GM19463 (cell line): Measurements from ENCODE around the gene IAH1.

Source experiments
- ATAC-seq: cut with Tn5 transposase; IDR thresholded peaks from one replicate; pipeline ENCODE4 v1.9.1; 2021; ENCODE audit warnings: mild to moderate bottlenecking, moderate library complexity; ENCODE audit not compliant: unreplicated experiment

Gene IAH1

GRCh38 chr2:9474361-9475057 lies at the start of gene IAH1:
IAH1 (plus strand) TSS chr2:9474551; CDS start chr2:9474567, 16 bp downstream.
- peak; percentile 75 for ATAC-seq

GRCh38 chr2:9428965-9429577 lies 45.3 kb upstream of the IAH1 start:
- no peak for ATAC-seq

DNA sequence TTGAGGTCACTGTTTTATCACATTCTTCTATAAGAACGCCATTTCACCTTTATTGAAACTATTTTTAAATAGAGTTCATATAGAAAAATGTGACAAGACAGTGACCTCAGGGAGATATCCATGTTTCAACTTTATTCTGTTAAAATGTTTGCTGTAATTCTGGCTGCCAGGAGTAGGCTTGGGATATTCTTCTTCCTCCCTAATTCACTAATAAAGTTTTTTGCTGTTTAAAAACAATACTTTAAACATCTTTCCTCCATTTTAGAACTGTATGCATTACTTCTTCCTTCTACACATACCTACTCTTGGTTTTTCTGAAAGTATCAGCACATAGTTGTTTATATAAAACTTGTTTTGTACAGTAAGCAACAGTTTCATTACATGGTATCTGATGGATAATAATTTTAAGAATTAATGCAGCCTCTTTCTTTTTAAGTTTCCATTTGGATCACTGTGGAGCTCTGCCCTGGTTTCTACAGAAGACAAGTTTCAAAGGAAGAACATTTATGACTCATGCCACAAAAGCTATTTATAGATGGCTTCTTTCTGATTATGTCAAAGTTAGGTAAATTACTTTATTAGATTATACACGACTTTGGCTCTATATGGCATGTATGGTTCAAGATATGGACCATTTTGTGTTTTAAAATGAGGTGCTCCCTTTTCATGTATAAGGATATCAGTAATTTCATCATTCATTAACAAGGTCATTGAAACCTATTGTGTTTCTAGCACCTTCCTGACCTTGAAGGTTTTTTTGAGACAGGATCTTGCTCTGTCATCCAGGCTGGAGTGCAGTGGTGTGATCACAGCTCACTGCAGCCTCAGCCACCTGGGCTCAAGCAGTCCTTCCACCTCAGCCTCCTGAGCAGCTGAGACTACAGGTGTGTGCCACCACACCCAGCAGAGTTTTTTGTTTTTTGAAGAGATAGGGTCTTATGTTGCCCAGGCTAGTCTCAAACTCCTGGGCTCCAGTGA lies 43.7 kb upstream of the IAH1 start:
- ATAC-seq, result no peak

DNA sequence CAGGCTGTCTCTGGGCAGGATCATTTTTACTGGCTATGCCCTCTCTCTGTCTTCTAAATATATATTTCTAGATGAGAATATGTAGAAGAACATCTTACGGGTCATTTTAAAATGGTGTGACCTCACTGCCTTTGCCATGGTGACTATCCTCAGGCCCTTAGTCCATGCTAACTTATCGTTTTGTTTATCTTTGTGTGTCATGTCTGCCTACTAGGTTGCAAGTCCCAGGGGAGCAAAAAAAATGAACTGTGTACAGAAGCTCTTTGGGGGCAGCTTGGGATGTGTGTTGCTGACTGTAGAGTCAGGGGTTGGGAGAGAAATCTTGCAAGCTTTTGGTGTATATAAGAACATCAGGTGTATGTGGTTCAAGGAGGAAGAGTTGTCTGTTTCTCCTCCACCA lies 39.9 kb upstream of the IAH1 start:
- ATAC-seq, result no peak

DNA sequence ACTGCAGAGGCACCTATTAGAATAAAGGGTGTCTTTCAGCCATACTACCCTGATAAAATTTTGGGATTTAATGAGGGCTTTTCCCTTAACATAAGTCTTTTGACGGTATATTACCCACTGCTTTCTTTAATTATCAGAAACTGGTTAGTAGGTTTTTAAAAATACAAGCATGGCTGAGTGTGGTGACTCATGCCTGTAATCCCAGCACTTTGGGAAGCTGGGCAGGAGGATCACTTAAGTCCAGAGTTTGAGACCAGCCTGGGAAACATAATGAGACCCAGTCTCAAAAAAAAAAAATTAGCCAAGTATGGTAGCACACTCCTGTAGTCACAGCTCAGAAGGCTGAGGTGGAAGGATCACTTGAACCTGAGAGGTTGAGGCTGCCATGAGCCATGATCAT lies 34.8 kb upstream of the IAH1 start:
- ATAC-seq, result no peak

- ATAC-seq, result no peak
These were observed 34.2 kb upstream of the IAH1 start for GRCh38 chr2:9440058-9440727.

GRCh38 chr2:9441556-9441955 lies 32.8 kb upstream of the IAH1 start:
- ATAC-seq, result no peak

GRCh38 chr2:9443526-9443925 lies 30.8 kb upstream of the IAH1 start:
- ATAC-seq, result no peak

DNA sequence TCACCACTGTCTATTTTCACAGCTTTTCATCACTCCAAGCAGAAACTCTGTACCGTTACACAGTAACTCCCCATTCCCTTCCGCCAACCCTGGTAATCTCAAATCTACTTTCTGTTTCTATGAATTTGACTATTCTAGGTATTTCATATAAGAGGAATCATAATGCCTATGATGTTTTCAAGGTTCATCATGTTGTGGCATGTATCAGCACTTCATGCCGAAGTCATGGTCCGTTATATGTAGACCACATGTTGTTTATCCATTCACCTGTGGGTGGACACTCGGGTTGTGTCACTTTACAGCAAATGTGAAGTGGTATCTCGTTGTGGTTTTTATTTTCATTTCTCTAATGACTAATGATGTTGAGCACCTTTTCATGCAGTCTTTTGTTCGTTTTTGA lies 29.3 kb upstream of the IAH1 start:
- no peak for ATAC-seq

DNA sequence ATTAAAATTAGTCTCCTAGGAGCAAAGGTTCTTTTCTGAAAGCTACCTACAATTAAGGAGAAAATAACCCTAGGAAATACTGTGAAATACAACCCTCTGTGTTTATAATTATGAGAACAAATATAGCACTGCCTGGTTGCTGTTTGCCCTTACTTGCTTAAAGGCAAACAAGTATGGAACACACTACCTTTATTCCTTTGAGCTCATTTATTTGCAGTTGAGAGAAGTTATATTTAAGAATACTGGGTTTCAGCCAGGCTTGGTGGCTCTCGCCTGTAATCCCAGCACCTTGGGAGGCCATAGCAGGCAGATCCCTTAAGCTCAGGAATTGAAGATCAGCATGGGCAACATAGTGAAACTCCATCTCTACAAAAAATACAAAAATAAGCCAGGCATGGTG lies 23.1 kb upstream of the IAH1 start:
- no peak for ATAC-seq

DNA sequence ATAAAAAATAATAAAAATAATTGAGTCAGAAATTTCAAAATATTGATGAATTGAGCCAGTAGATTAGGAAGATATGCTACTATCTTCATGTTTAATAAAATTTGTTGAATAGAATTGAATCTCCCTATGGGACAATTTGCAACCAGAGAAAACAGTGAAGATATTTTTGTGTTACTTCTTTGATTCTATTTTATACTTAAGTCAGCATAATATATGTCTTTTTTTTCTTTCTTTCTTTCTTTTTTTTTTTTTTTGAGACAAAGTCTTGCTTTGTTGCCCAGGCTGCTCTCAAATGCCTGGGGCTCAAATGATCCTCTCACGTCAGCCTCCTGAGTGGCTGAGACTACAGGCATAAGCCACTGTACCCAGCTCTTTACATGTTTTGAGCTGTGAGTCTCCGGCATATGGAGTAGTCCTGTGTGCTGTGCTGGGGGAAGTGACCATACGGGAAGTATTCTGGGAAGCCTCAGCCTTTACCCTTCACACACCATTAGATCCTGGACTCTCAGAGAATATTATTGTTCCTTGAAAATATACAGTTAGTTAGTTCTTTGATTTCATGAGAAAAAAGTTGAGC lies 13.8 kb upstream of the IAH1 start:
- ATAC-seq, result no peak

DNA sequence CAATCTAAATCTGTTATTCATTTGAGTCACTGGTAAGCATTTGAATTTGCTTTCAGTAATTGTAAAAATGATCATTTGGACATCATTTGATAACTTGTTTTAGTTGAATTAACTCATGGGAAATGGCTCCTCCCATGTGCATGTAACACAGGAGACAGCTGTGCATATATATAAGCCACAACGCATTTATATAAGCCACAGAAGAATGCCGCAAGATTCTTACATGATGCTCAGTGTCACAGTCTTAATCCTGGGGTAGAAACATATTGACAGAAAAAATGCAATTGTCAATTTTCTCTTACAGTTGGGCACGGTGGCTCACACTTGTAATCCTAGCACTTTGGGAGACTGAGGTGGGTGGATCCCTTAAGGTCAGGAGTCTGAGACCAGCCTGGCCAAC lies 13.3 kb upstream of the IAH1 start:
- ATAC-seq, result no peak

- no peak for ATAC-seq
These were observed 12.0 kb upstream of the IAH1 start for GRCh38 chr2:9462313-9462712.

- ATAC-seq, result no peak
These were observed 11.3 kb upstream of the IAH1 start for GRCh38 chr2:9462886-9463697.

DNA sequence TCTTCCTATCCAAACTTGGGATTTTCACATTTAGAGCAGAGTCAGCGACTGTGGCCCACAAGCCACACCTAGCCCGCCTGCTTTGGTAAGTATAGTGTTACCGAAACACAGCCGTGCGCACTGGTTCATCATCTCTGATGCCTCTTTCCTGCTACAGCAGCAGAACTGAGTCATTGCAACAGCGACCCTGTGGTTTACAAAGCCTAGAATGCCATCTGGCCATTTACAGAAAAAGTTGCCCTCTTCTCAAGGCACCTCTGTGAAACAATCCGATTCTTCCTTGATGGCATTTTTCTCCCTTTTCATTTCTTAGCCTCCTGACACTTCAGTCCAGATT lies 10.7 kb upstream of the IAH1 start:
- ATAC-seq, result no peak

DNA sequence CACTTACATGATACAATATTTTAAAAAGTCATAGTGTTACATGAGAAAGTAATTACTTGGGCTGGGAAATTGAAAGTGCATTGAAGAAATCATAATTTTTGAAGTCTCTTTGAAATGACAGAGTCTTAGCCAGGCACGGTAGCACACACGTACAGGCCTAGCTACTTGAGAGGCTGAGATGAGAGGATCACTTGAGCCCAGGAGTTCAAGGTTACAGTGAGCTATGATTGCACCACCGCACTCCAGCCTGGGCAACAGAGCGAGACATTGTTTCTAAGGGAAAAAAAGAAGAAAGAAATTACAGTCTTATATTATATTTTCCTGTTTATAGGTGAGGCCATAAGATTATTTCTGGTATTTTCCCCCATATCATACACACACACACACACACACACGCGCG lies 9.2 kb upstream of the IAH1 start:
- no peak for ATAC-seq

DNA sequence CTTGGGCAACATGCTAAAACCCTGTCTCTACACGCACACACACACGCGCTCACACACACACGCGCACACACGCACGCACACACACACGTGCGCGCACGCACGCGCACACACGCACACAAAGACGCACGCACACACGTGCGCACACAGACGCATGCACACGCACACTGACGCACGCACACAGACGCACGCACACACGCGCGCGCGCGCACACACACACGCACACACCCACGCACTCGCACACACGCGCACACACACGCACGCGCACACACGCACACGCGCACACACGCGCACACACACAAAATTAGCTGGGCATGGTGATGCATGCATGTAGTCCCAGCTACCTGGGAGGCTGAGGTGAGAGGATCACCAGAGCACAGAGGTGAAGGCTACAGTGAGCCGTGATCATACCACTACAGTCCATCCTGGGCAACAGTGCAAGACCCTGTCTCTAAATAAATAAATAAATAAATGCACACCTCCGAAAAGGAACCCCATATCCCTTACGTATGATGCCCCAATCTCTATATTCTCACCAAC lies 8.1 kb upstream of the IAH1 start:
- ATAC-seq, result no peak

DNA sequence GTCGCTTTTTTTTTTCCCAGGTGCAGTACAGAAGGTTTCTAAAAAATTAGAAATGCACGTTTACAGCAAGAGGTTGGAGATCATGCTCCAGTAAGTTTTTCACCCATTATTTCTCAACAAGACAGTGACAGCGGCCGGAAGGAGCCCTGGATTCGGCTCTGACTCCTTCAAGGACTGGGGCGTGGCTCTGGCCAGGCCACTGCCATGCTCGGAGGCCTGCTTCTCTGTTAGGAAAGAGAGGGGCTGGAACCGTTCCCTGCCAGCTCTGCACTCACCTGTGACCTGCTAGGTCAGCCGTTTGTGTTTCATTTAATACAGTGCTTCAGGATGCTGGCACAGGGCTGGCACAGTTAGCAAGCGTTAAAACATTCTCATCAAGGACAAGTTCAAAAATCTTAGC lies 6.7 kb upstream of the IAH1 start:
- no peak for ATAC-seq

GRCh38 chr2:9471206-9471605 lies 3.1 kb upstream of the IAH1 start:
- no peak for ATAC-seq

DNA sequence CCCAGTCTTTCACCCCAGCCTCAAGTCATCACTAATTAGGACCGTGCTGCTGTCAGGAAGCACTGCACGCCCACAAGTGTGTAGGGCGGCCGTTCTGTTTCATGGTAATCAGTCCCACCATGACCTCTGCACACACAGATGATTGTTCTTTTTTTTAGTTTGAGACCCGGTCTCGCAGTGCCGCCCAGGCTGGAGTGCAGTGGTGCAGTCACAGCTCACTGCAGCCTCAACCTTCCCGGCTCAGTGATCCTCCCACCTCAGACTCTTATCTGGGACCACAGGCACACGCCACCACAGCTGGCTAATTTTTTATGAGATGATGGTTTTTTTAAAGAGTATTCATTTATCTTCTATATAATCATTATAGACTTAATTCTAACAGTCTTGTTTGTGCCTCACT lies 1.8 kb upstream of the IAH1 start:
- ATAC-seq, result no peak
